T-helper 1 cell (primary cell): ENCODE measurements around the gene CIDEB.
"Not testable (repeated sequence)": the region's sequence is repeated elsewhere in the genome, so short reads cannot be mapped to it uniquely, and the experiment has no call there.

Experiments used
- DNase-seq, 5 donors: peaks; one replicate each; pipeline ENCODE4 v3.0.0-alpha.2; 2012 to 2020

CIDEB gene

GRCh38 chr14:24332268-24332993 is 24.7 kb upstream of the CIDEB start:
- peak; percentile 63 to 91 (median 79) for DNase-seq

GRCh38 chr14:24331731-24332267 is 24.0 kb upstream of the CIDEB start:
- DNase-seq, result no peak

- DNase-seq, result no peak
Observed at GRCh38 chr14:24330973-24331674, 23.3 kb upstream of the CIDEB start.

- DNase-seq, result peak; percentile 30 to 54 (median 38)
Observed at GRCh38 chr14:24329736-24330135, 22.0 kb upstream of the CIDEB start.

- DNase-seq, result no peak
Observed at GRCh38 chr14:24329073-24329663, 21.4 kb upstream of the CIDEB start.

- DNase-seq, result not testable (repeated sequence)
Observed at GRCh38 chr14:24327914-24328313, 20.1 kb upstream of the CIDEB start.

- DNase-seq, result no peak
Observed at GRCh38 chr14:24327303-24327702, 19.5 kb upstream of the CIDEB start.

- DNase-seq, result no peak
Observed at GRCh38 chr14:24325963-24326362, 18.2 kb upstream of the CIDEB start.

GRCh38 chr14:24325041-24325530 is 17.3 kb upstream of the CIDEB start:
- no peak for DNase-seq

- no peak for DNase-seq
Observed at GRCh38 chr14:24324024-24324423, 16.2 kb upstream of the CIDEB start.

GRCh38 chr14:24323341-24323740 is 15.6 kb upstream of the CIDEB start:
- no peak for DNase-seq

- DNase-seq, result no peak
Observed at GRCh38 chr14:24322672-24323071, 14.9 kb upstream of the CIDEB start.

GRCh38 chr14:24321212-24321975 is 13.6 kb upstream of the CIDEB start:
- no peak for DNase-seq

- no peak for DNase-seq
Observed at GRCh38 chr14:24317141-24317928, 9.6 kb upstream of the CIDEB start.

- DNase-seq, result no peak
Observed at GRCh38 chr14:24316597-24316950, 8.8 kb upstream of the CIDEB start.

- DNase-seq, result no peak
Observed at GRCh38 chr14:24315807-24316596, 8.2 kb upstream of the CIDEB start.

- DNase-seq, result no peak
Observed at GRCh38 chr14:24315243-24315806, 7.5 kb upstream of the CIDEB start.

GRCh38 chr14:24314377-24315193 is 6.8 kb upstream of the CIDEB start:
- DNase-seq, result no peak

GRCh38 chr14:24313913-24314312 is 6.1 kb upstream of the CIDEB start:
- DNase-seq, result no peak
